NT2/D1 (cell line): ENCODE data around the gene RIBC2.

Experiments used
- SUZ12 ChIP-seq: IDR thresholded peaks from 2 replicates; pipeline ENCODE4 v1.6.1; 2011; ENCODE audit not compliant: insufficient read length, insufficient read depth; ENCODE audit errors: extremely low read depth
- YY1 ChIP-seq: IDR thresholded peaks from 2 replicates; pipeline ENCODE4 v1.6.1; 2011; ENCODE audit not compliant: insufficient read length, insufficient read depth
- ZNF274 ChIP-seq: IDR thresholded peaks from 2 replicates; pipeline ENCODE4 v1.6.1; 2011; ENCODE audit warnings: mild to moderate bottlenecking, low read depth, low read length

DNA sequence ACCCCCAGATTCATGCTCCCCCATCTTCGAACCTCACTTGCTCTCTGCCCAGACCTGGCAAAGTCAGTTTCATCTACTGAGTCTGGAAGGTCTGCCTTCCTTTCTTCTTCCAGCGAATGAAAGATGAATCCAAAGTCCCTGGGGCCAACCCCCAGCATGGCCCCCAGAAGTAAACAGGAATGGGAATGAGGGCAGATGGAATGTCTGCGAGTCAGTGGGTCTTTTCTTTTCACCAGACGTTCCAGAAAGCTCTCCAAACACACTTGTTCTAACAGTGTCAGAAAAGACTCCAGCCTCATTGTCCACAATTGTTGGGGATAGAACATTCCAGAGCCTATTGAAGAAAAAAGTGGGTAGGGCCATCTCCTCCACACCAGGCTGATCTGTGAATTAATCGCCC is 28.6 kb downstream of the RIBC2 start:
- TF ChIP-seq YY1 (no peak), SUZ12 (no peak), ZNF274 (no peak)
